Measurements from ENCODE around the gene TFRC. TPM values are rescaled to one million over a fixed set of nuclear protein-coding genes. Genes with fewer than 3 reads are reported as not detected.

TFRC gene
- 37.1 TPM for total RNA-seq (2013)
- 10 to 100 TPM in 1 of 3 donors, 1 to 10 TPM in 2; 6.6 to 43.1 (median 7.9) TPM for polyA plus RNA-seq
- 25.6 and 45.3 TPM in 2 replicates for polyA minus RNA-seq
- total RNA-seq: 47.8 to 362 (median 157) reads per million in 11 experiments

DNA sequence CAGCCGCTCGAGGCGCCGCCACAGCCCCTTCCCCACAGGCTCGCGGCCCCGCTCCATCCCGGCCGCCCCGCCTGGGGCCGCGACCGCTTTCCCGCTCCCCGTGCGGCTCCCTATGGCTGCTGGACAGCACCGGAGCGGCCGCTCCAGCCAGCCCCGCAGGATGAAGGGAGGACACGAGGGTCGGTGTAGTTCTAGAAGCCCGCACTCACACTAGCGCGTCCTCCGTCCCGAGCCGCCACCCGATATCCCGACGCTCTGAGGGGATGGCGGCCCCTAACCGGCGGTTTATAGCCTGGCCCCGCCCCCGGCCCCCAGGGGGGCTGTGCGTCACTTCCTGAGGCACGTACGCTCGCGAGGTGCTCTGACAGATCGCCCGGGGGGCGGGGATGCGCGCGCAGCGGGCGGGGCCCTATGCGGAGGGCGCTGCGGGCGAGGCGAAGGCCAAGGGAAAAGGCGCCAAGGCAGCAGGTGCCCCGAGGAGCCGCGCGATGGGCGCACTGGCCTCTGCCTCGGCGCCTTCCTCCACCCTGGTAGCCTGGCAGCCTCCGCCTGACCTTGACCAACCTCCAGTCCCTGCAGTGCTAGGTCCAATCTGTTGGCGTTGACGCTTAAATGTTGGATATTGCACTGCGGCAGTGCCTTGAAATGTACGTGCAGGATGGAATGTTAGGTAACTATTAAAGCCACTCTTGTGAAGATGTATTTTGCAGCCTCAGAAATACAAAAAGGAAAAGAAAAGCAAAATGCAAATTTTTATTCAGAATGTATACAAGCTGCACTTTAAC lies at the start of gene TFRC:
TSS of gene TFRC (minus strand) at position 257 of the 785 bp plus-strand sequence. CDS start 4,991 bp downstream, outside the sequence.
- Mint-ChIP-seq H3K27ac (peak within 1 kb of the TSS; percentile 91 to 96 (median 94)), H3K27me3 (ENCODE audit: low read depth in 3 of 3) (peaks cover 0 to 2% (median 0%) of the 10 kb centered on the region in 3 donors), H3K4me3 (peak within 1 kb of the TSS; percentile 97), H3K9me3 (no peaks in the 10 kb centered on the region), H3K4me1 (peaks cover 38% of the 10 kb centered on the region), H3K36me3 (peaks cover 0 to 5% of the 10 kb centered on the region in 2 donors)
- no peaks in the 10 kb centered on the region for H3K27me3 ChIP-seq (ENCODE audit: control insufficient read depth in 2 of 2, insufficient read depth in 2 of 2, low read length in 2 of 2)
- H2AFZ ChIP-seq (ENCODE audit: insufficient read depth, low read depth, low read length, poor library complexity, severe bottlenecking): peak within 1 kb of the TSS; percentile 93
- H3K27ac ChIP-seq (ENCODE audit: low read depth in 1 of 2, low read length in 2 of 2): peak within 1 kb of the TSS; percentile 66 to 94
- H3K79me2 ChIP-seq (ENCODE audit: insufficient read depth, low read length): peaks cover 50% of the 10 kb centered on the region
- peaks cover 23 to 26% of the 10 kb centered on the region in 2 donors for H3K4me1 ChIP-seq (ENCODE audit: control insufficient read depth in 1 of 2, insufficient read depth in 2 of 2, low read length in 2 of 2)
- H3K36me3 ChIP-seq (replicated peaks in 1 of 2; ENCODE audit: control insufficient read depth in 1 of 2, insufficient read depth in 2 of 2, low read length in 2 of 2): peaks cover under 1 to 2% of the 10 kb centered on the region in 2 donors
- peak within 1 kb of the TSS; percentile 94 for H3K9ac ChIP-seq (ENCODE audit: insufficient read depth, low read length, poor library complexity, severe bottlenecking)
- DNase-seq: peak; percentile 90 to 91 (median 91)
- peak within 1 kb of the TSS; percentile 82 to 91 (median 88) for H3K4me3 ChIP-seq (replicated peaks in 1 of 3; ENCODE audit: low read depth in 2 of 3, low read length in 3 of 3)
- intact Hi-C loops (cut with micrococcal nuclease): loop anchor here in 1 of 2 donors (5.0 kb wide), 1 partner anchor 40 kb away; no protein-coding TSS in a partner anchor
- peak within 1 kb of the TSS; percentile 83 for H3K4me2 ChIP-seq (replicated peaks; ENCODE audit: extremely low read depth, low read length, poor library complexity, severe bottlenecking)
- peaks cover 27% of the 10 kb centered on the region for H4K20me1 ChIP-seq (ENCODE audit: insufficient read depth, low read length)
- TF ChIP-seq, protein P1, sequence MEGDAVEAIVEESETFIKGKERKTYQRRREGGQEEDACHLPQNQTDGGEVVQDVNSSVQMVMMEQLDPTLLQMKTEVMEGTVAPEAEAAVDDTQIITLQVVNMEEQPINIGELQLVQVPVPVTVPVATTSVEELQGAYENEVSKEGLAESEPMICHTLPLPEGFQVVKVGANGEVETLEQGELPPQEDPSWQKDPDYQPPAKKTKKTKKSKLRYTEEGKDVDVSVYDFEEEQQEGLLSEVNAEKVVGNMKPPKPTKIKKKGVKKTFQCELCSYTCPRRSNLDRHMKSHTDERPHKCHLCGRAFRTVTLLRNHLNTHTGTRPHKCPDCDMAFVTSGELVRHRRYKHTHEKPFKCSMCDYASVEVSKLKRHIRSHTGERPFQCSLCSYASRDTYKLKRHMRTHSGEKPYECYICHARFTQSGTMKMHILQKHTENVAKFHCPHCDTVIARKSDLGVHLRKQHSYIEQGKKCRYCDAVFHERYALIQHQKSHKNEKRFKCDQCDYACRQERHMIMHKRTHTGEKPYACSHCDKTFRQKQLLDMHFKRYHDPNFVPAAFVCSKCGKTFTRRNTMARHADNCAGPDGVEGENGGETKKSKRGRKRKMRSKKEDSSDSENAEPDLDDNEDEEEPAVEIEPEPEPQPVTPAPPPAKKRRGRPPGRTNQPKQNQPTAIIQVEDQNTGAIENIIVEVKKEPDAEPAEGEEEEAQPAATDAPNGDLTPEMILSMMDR (IDR thresholded peaks at IDR 0.05): no peak
- H3K9me3 ChIP-seq (replicated peaks in 1 of 2; ENCODE audit: control insufficient read depth in 1 of 2, insufficient read depth in 1 of 2, low read length in 2 of 2): no peaks in the 10 kb centered on the region
- under 1% methylated on average over 65 of the region's 67 CpGs for WGBS (ENCODE audit: insufficient coverage)

DNA sequence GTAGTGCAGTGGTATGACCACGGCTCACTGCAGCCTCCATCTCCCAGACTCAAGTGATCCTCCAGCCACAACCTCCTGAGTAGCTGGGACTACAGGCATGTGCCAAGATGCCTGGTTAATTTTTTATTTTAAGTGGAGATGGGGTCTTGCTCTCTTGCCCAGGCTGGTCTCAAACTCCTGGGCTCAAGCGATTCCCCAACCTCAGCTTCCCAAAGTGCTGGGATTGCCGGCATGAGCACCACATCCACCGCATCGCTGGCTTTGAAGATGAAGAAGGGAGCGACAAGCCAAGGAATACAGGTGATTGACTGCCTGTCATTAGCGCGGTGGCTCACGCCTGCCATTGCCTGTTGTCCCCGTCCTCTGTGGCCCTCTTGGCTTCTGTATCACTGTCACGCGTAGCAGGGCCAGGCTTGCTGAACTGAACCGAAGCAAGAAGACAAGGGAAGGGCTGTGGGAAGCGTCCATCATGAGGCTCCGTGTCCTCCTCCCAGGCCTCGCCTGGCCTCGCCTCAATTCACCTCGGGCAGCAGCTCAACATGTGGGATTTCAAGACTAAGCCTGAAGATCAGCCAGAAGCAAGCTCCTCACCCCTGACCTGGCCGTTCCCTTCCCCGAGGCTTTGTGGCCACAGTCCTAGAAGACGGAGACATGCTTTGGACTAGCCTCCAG lies 46.4 kb upstream of the TFRC start:
- TF ChIP-seq, protein P1 (IDR thresholded peaks at IDR 0.05): no peak
- H3K4me1 Mint-ChIP-seq: peaks cover 16% of the 10 kb centered on the region
- intact Hi-C loops (cut with micrococcal nuclease): no loop called here
- peaks cover 0 to 5% (median 2%) of the 10 kb centered on the region in 3 donors for H3K27me3 Mint-ChIP-seq (ENCODE audit: low read depth in 3 of 3)
- Histone ChIP-seq H4K20me1 (ENCODE audit: insufficient read depth, low read length) (no peaks in the 10 kb centered on the region), H3K27me3 (ENCODE audit: control insufficient read depth in 2 of 2, insufficient read depth in 2 of 2, low read length in 2 of 2) (no peaks in the 10 kb centered on the region), H3K4me3 (replicated peaks in 1 of 3; ENCODE audit: low read depth in 2 of 3, low read length in 3 of 3) (no peak overlapping the region), H3K79me2 (ENCODE audit: insufficient read depth, low read length) (no peaks in the 10 kb centered on the region), H3K4me1 (ENCODE audit: control insufficient read depth in 1 of 2, insufficient read depth in 2 of 2, low read length in 2 of 2) (peaks cover 2 to 11% of the 10 kb centered on the region in 2 donors), H2AFZ (ENCODE audit: insufficient read depth, low read depth, low read length, poor library complexity, severe bottlenecking) (no peak overlapping the region), H3K4me2 (replicated peaks; ENCODE audit: extremely low read depth, low read length, poor library complexity, severe bottlenecking) (no peak overlapping the region), H3K36me3 (replicated peaks in 1 of 2; ENCODE audit: control insufficient read depth in 1 of 2, insufficient read depth in 2 of 2, low read length in 2 of 2) (no peaks in the 10 kb centered on the region), H3K27ac (ENCODE audit: low read depth in 1 of 2, low read length in 2 of 2) (no peak overlapping the region), H3K9me3 (replicated peaks in 1 of 2; ENCODE audit: control insufficient read depth in 1 of 2, insufficient read depth in 1 of 2, low read length in 2 of 2) (no peaks in the 10 kb centered on the region), H3K9ac (ENCODE audit: insufficient read depth, low read length, poor library complexity, severe bottlenecking) (no peak overlapping the region)
- H3K4me3 Mint-ChIP-seq: no peak overlapping the region
- H3K9me3 Mint-ChIP-seq: no peaks in the 10 kb centered on the region
- 94% methylated on average over 18 of the region's 21 CpGs for WGBS (ENCODE audit: insufficient coverage)
- no peaks in the 10 kb centered on the region for H3K36me3 Mint-ChIP-seq
- no peak for DNase-seq
- no peak overlapping the region for H3K27ac Mint-ChIP-seq
